Adipocyte (in vitro differentiated cells): Measurements from ENCODE around the gene TEDC2.

Experiments
- DNase-seq: peaks from one replicate; pipeline ENCODE4 v3.0.0-alpha.2; 2015; ENCODE audit warnings: low read depth
- H3K27me3 ChIP-seq: replicated peaks from 2 replicates; pipeline ENCODE4 v1.7.0; 2013; ENCODE audit warnings: mild to moderate bottlenecking, low read length, moderate library complexity; ENCODE audit not compliant: control insufficient read depth, insufficient read depth
- H3K36me3 ChIP-seq: 2 replicates; pipeline ENCODE4 v1.7.0; 2013; ENCODE audit warnings: low read length, mild to moderate bottlenecking, moderate library complexity; ENCODE audit not compliant: control insufficient read depth, insufficient read depth, severe bottlenecking
- H3K4me1 ChIP-seq: 2 replicates; pipeline ENCODE4 v1.7.0; 2013; ENCODE audit warnings: mild to moderate bottlenecking, low read length, moderate library complexity; ENCODE audit not compliant: control insufficient read depth, insufficient read depth
- H3K4me3 ChIP-seq: 2 replicates; pipeline ENCODE4 v1.7.0; 2013; ENCODE audit warnings: mild to moderate bottlenecking, low read length, moderate library complexity
- H3K9ac ChIP-seq: 2 replicates; pipeline ENCODE4 v1.7.0; 2013; ENCODE audit warnings: mild to moderate bottlenecking, low read length, moderate library complexity
- H3K9me3 ChIP-seq: 2 replicates; pipeline ENCODE4 v1.7.0; 2013; ENCODE audit warnings: mild to moderate bottlenecking, low read length, moderate library complexity; ENCODE audit not compliant: control insufficient read depth

The TEDC2 gene

DNA sequence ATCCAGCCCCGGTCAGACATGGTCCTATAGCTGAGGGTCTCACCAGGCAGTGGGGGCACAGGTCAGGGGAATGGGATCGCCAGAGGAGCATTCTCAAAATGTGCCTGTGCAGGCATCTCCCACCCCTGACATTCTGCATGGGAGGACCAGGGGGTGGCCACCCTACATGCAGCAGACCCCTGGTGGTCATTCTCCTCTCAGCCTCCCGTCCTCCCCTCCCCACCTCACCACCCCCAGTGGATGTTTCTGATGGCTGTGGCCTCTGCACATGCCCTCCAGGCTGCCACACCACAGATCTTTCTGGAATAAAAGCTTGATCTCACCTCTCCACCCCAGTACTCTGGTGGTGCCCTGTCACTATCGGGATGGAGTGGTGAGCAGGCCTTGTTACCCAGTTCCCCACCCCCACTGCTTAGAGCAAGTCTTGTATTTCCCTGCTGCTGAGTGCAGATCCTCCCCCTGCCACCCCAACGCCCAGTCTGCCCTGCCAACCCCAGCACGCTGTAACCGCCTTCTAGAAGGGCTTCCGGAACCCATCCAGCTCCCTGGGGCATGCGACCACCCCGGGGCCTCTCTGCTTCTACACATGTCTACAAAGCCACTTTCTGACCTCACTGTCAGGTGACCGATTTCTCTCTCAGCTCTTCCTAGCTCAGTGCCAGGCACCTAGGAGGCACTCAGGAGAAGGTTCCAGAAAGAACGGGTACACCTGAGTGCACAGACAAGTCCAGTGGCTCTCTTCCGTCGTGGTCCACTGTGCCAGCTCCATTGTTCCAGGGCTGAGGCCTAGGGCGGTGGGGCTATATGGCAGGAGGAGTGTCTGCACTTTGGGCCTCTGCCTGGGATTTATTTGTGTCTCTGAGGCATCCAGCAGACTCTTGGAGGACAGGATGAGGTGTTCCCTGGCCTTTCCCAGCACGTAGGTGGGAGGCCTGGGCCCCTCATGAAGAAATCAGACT, 24.3 kb downstream of the TEDC2 start:
- DNase-seq = no peak
- peak overlapping the region; percentile 76 for H3K9ac ChIP-seq
- no peaks in the 10 kb centered on the region for H3K36me3 ChIP-seq
- no peak overlapping the region for H3K4me3 ChIP-seq
- no peaks in the 10 kb centered on the region for H3K9me3 ChIP-seq
- peaks cover 22% of the 10 kb centered on the region for H3K4me1 ChIP-seq
- H3K27me3 ChIP-seq = no peaks in the 10 kb centered on the region

DNA sequence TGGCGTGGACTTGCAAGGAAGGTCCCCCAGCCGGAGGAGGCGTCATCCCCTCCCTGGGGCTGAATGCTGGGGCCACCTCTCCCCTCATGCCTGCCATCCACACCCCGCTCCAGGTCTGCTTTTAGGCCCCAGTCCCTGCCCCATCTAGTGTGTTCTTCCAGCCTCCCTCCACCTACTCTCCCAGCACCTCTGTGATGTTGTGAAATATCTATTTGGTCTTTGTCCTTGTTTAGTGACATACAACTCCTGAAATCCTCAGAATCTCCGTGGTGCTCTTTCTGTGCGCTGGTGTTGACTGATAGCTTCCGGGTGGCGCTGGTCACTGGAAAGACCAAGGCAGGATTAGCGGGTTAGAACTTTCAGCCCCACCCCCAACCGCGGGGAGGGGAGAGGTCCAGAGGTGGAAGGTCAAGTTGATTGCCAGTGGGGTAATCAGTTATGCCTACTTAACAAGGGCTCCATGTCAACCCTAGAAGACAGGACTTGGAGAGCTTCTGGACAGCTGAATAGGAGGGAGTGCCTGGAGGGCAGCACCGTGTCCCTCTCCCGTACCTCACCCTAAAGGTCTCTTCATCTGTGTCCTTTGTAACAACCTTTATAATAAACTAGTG, 25.1 kb downstream of the TEDC2 start:
- no peak overlapping the region for H3K9ac ChIP-seq
- H3K9me3 ChIP-seq = no peaks in the 10 kb centered on the region
- H3K4me1 ChIP-seq = peaks cover 22% of the 10 kb centered on the region
- no peaks in the 10 kb centered on the region for H3K36me3 ChIP-seq
- H3K4me3 ChIP-seq = no peak overlapping the region
- DNase-seq = no peak
- H3K27me3 ChIP-seq = no peaks in the 10 kb centered on the region

DNA sequence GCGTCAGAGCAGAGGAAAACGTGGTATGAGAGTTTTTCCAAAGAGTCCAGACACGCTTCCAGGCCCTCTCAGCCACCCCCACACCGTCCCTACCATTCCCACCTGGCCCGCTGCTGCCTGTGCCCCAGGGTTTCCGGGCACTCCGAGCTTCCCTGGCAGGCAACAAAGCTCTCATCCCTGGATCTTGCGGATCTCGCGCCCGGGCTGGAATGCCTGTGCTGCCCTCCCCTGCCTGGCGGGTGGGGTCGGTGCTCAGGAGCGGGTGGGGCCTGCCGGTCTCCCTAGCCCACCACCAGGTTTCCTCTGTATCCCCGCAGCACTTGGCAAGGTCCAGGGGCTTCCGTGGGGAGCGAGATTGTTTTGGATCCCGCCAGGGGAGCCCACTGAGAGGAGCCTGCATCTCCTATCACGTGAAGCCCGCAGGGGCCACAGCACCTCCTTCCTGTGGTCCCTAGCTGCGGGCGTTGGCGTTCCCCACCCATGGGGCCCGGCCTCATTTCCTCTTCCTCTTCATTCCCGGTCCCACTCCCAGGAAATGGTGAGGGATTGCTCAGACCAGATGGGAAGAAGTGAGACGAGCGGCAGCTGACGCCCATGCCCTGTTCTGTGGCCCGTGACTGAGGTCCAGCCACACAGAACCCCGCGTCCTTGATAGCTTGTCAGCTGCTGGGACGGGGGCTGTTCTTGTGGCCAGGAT, 26.1 kb downstream of the TEDC2 start:
- H3K9ac ChIP-seq = no peak overlapping the region
- no peaks in the 10 kb centered on the region for H3K27me3 ChIP-seq
- H3K4me1 ChIP-seq = peaks cover 22% of the 10 kb centered on the region

DNA sequence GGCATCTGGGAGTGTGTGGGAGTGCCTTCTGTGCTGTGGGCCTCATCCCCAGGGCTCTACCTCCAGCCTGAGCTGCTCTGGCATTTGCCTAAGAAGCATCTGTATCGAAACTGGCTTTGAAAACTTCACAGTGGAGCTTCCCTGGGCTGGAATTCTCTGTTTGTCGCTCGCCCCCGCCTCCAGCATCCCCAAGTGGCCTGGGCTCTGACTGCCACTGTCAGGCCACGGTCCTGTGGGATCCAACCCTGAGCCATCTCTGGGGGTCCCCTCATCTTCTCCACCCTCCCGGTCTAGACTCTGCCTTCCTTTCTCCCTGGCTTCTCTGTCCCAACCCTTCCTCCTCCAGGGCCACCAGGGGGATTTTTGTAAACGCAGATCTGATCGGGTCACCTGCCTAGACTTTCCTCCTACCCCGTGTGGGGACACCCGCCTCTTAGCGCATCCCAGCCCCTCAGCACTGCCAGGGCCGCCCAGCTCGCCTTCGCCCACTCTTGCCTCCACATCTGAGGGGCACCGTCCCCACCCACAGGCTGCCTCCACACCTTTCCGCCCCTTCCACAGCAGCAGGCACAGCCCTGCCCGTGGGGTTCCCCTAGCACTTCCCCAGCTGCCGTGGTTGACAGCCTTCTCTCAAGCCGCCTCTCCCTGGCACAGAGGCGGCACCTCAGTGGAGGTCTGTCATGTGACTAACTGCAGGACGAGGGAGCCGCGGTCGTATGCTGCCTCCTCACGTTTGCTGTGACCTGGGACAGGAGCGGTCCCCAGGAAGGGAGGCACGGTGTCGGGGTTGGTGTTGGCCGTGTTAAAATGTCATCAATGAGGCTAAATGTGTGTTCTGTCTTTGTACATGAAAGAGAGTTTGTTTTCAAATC, 27.0 kb downstream of the TEDC2 start:
- H3K27me3 ChIP-seq = no peaks in the 10 kb centered on the region
- no peak overlapping the region for H3K9ac ChIP-seq
- H3K36me3 ChIP-seq = no peaks in the 10 kb centered on the region
- H3K4me3 ChIP-seq = no peak overlapping the region
- no peak for DNase-seq
- H3K4me1 ChIP-seq = peaks cover 22% of the 10 kb centered on the region
- H3K9me3 ChIP-seq = no peaks in the 10 kb centered on the region

More for the DNA sequence above, 26.1 kb downstream of the TEDC2 start:
- Histone ChIP-seq H3K4me3 (no peak overlapping the region), H3K36me3 (no peaks in the 10 kb centered on the region), H3K9me3 (no peaks in the 10 kb centered on the region)
- DNase-seq = no peak

DNA sequence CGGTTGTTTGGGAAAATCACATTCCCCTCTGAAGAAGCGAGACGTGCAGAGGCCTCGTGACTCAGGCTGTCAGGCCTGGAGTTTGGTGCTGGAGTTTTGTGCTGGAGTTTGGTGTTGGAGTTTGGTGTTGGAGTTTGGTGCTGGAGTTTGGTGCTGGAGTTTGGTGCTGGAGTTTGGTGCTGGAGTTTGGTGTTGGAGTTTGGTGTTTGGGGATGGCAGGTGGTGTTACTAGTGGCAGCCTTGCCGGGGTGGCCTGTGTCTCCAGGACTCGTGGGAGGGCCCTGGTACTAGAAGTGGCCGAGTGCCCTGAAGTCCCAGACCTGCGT, 27.6 kb downstream of the TEDC2 start:
- Histone ChIP-seq H3K9me3 (no peaks in the 10 kb centered on the region), H3K9ac (no peak overlapping the region), H3K27me3 (no peaks in the 10 kb centered on the region), H3K36me3 (no peaks in the 10 kb centered on the region), H3K4me1 (peaks cover 20% of the 10 kb centered on the region), H3K4me3 (no peak overlapping the region)
- no peak for DNase-seq

DNA sequence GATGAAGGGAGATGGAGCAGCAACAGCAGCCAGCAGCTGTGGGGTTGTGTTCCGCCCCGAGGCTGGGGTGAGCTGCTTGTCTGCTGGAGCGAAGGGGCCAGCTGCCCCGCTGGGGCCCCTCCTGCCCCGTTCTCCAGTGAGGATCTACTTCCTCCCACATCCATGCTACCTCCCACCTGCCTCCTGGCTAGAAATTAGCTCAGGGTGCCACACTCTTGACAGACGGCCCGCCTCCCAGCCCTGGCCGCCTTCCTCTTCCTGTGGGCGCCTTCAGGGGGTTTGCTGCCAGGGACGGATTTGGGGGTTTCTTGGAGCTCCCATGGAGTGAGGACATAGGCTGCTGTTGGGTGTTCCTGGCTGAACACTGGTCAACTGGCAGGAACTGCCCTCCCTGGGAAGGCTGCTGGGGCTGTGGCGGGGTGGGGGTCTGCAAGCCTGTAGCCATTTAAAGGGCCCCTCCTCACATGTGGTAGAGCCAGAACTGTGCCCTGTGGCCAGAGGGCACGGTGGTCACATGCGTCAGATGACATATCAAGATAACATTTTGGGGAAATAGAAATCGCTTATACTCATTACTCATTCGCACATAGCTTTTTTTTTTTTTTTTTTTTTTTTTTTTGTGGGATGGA, 28.1 kb downstream of the TEDC2 start:
- Histone ChIP-seq H3K4me3 (no peak overlapping the region), H3K9ac (no peak overlapping the region)
- DNase-seq = no peak

DNA sequence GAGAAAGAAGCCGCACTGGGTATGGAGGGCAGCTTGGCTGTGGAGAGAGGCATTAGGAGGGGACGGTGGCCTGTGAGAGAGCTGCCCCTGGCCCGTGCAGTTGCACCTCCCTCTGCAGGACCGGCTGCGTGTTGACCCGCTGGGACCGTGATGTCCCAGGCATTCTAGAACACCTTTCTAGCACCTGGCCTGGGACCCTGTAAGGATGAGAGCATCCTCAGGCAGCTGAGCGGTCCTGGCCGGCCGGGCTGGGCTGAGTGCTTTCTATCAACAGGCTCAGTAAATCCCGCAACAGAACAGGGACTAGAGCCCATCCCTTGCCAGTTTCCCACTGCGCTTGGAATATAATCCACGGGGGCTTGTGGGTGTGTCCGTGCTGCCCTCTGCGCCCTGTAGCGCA, 29.7 kb downstream of the TEDC2 start:
- DNase-seq = no peak
- Histone ChIP-seq H3K9ac (no peak overlapping the region), H3K4me1 (peaks cover 7% of the 10 kb centered on the region), H3K27me3 (no peaks in the 10 kb centered on the region), H3K36me3 (no peaks in the 10 kb centered on the region), H3K4me3 (no peak overlapping the region), H3K9me3 (no peaks in the 10 kb centered on the region)

More for the DNA sequence above, 28.1 kb downstream of the TEDC2 start:
- Histone ChIP-seq H3K27me3 (no peaks in the 10 kb centered on the region), H3K4me1 (peaks cover 15% of the 10 kb centered on the region), H3K36me3 (no peaks in the 10 kb centered on the region), H3K9me3 (no peaks in the 10 kb centered on the region)

DNA sequence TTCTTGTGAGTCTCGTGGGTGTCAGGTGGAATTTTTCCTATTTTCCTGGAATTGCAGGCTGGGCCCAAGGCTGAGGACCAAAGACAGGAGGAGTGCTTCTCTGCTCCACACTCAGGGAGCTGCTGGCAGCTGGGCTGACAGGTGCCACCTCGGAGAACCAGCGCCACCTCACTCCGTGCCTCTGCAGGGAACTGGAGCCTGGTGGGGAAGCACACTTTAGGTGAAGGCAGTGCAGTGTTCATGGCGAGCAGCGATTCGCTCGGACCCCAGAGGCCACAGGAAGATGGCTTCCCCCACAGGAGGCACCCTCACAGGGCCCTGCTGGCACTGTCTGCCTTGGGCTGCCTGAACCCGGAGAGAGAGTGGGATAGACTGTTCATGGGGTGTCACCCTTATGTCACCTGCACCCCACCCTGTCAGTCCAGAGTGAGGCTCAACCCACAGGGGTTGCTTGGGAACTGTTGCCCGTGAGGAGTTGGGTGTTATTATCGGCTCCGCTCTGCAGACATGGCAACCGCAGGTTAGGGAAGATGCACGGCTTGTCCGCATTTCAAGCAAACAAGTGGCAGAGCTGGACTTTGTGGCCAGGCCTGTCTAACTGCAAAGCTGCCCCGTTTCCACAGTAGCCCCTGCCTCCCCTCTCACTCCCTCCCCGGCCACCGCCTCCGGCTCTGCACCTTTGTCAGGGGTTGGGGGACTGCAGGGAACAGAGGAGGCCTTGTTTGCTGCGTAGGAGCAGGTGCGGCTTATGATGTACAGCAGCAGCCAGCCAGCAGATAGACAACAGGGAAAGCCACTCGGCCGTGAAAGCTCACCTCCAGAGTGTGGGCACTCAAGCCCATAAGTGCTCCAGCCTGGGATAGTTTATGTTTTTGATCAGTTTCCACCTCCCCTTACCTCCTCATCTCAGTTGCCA, 30.5 kb downstream of the TEDC2 start:
- Histone ChIP-seq H3K9ac (no peak overlapping the region), H3K27me3 (no peaks in the 10 kb centered on the region), H3K9me3 (no peaks in the 10 kb centered on the region), H3K4me1 (no peaks in the 10 kb centered on the region), H3K4me3 (no peak overlapping the region), H3K36me3 (no peaks in the 10 kb centered on the region)
- no peak for DNase-seq

DNA sequence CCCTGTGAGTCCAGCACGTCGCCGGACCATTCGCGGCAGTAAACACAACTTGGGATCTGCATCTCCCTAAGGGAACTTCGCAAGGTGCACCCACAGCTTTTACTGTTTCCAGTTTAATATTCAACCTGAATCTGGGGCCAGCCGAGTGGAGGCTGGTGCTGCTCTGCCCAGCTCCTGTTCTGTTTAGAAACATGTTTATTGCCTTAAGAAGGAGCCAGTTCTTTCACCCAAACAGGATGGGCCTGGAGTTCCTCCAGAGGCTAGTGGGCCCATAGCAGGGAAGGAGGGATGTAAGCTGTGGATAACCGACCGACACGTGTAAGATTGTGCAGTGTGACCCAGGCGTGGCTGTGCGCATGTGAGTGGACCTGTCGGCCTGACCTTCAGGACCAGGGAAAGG, 32.4 kb downstream of the TEDC2 start:
- no peaks in the 10 kb centered on the region for H3K27me3 ChIP-seq
- no peak overlapping the region for H3K9ac ChIP-seq
- H3K4me3 ChIP-seq = no peak overlapping the region
- DNase-seq = no peak
- H3K4me1 ChIP-seq = peaks cover 4% of the 10 kb centered on the region
- no peaks in the 10 kb centered on the region for H3K9me3 ChIP-seq
- peaks cover 8% of the 10 kb centered on the region for H3K36me3 ChIP-seq

DNA sequence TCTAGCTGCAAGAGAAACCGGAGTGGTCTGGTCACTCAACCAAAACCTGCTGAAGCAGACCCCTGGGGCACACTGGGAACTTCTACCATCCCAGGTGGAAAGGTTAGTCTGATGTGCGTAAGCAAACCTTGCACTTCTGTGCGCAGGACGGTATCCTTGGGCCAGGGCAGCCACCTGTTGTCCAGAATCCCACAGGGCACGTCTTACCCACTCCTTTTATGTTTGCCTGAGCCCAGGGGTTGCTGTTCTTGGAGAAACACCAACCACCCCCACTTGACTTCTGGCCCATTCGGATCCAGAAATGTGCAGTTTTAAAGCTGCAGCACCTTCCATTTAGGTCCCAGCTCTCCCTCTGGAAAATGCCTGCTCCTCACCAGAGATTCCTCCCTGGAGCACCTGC, 33.7 kb downstream of the TEDC2 start:
- H3K27me3 ChIP-seq = no peaks in the 10 kb centered on the region
- DNase-seq = no peak
- H3K4me3 ChIP-seq = no peak overlapping the region

More for the DNA sequence above, 33.7 kb downstream of the TEDC2 start:
- Histone ChIP-seq H3K9me3 (no peaks in the 10 kb centered on the region), H3K4me1 (peaks cover 17% of the 10 kb centered on the region), H3K9ac (no peak overlapping the region), H3K36me3 (peaks cover 8% of the 10 kb centered on the region)
